ENCODE measurements around the gene MGMT. TPM values are rescaled to one million over a fixed set of nuclear protein-coding genes. Genes with fewer than 3 reads are reported as not detected.

MGMT gene
- total RNA-seq, 1 donor from 2014 or later, result 13.6 TPM

DNA sequence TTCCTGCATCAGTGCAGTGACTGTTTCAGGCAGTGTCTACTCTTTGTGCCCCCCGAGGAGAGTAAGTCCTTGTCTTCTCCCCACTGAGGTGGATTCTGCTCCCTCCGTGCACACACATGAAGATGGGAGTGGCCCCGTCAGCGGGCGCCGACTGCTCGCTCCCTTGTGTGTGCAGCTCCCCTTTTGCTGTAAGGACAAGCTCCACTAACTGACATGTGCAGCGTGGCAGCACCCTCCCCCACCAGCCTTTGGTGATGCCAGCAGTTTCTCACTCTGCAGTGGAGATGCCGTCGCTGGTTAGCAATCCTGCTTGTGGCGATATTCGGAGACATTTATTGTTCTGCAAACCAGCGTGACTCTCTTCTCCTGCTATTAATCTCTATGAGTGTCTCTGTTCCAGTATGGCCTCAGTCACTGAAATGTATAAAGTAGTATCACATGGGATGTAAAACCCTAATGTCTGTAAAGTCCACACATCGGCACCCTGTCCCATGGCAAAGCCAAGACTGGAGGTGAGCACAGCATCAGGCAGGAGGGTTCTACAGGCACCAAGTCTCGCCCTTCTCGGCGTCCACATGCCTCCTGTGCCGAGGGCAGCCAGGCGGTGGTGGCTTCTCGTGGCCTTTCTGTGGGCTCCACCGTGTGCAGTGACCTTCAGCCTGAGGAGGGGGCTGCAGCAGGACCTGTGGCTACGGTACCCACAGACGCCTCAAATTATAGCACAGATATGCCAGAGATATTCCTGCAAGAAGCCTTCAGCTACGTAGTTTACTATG is 294.3 kb downstream of the MGMT start:
- no peak overlapping the region for H3K27ac Mint-ChIP-seq
- H3K27me3 Mint-ChIP-seq, result peaks cover 77% of the 10 kb centered on the region
- no peaks in the 10 kb centered on the region for H3K9me3 Mint-ChIP-seq (ENCODE audit: low read depth)
- peaks cover 18% of the 10 kb centered on the region for H3K4me1 Mint-ChIP-seq (ENCODE audit: low read depth)
- H3K4me3 Mint-ChIP-seq (ENCODE audit: low read depth), result no peak overlapping the region
- H3K36me3 Mint-ChIP-seq (ENCODE audit: insufficient read depth), result no peaks in the 10 kb centered on the region
- TF ChIP-seq, protein P1, sequence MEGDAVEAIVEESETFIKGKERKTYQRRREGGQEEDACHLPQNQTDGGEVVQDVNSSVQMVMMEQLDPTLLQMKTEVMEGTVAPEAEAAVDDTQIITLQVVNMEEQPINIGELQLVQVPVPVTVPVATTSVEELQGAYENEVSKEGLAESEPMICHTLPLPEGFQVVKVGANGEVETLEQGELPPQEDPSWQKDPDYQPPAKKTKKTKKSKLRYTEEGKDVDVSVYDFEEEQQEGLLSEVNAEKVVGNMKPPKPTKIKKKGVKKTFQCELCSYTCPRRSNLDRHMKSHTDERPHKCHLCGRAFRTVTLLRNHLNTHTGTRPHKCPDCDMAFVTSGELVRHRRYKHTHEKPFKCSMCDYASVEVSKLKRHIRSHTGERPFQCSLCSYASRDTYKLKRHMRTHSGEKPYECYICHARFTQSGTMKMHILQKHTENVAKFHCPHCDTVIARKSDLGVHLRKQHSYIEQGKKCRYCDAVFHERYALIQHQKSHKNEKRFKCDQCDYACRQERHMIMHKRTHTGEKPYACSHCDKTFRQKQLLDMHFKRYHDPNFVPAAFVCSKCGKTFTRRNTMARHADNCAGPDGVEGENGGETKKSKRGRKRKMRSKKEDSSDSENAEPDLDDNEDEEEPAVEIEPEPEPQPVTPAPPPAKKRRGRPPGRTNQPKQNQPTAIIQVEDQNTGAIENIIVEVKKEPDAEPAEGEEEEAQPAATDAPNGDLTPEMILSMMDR (IDR thresholded peaks at IDR 0.05; ENCODE audit: unreplicated experiment), result no peak
- DNase-seq (ENCODE audit: low spot score, unreplicated experiment), result peak; percentile 5

DNA sequence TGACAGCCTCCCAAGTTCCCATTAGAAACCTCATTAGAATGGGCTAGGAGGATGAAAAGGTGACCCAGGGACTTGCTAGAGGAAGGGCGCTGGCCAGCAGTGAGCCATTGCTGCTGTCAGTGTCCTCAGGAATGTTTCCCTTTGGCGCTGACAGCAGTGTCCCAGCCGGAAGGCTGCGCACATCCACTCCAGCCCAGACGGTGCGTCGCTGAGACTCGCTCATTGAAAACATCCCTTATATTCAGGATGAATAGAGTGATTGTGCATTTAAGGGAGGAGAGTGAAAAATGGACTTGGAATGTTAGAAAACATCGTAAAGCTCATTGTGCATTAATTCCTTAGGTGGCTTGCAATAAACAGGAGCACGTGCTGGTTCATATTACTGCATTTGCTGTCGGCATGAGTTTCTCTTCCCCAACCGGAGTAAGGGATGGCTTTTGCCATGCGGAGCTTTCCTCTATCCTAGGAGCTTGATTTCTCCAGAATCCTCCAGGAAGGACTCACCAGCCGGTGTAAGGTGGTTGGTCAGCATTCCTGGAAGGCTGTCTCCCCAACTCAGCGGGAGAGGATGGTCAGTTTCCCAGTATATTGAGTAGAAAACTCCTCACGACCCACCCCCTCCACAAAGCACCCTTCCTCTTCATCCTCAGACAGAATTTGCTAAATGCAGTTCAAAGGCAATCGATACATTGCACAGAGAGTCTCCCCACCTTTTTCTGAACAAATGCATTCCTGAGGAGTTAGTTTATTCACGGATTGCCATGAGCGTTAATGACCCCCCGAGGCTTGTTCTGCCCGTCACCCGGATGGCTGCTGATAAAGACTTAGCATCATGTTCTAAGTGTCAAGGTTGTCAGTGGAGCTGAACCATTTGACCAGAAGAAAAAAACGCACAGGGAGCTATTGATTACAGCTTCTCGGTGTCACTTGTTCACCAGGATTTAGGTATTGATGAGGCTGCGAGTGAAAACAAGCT is 295.2 kb downstream of the MGMT start:
- TF ChIP-seq, protein P1 (IDR thresholded peaks at IDR 0.05; ENCODE audit: unreplicated experiment), result no peak
- Mint-ChIP-seq H3K27me3 (peaks cover 79% of the 10 kb centered on the region), H3K36me3 (ENCODE audit: insufficient read depth) (no peaks in the 10 kb centered on the region), H3K9me3 (ENCODE audit: low read depth) (no peaks in the 10 kb centered on the region), H3K27ac (no peak overlapping the region), H3K4me3 (ENCODE audit: low read depth) (no peak overlapping the region), H3K4me1 (ENCODE audit: low read depth) (peaks cover 16% of the 10 kb centered on the region)
- peak; percentile 8 for DNase-seq (ENCODE audit: low spot score, unreplicated experiment)

DNA sequence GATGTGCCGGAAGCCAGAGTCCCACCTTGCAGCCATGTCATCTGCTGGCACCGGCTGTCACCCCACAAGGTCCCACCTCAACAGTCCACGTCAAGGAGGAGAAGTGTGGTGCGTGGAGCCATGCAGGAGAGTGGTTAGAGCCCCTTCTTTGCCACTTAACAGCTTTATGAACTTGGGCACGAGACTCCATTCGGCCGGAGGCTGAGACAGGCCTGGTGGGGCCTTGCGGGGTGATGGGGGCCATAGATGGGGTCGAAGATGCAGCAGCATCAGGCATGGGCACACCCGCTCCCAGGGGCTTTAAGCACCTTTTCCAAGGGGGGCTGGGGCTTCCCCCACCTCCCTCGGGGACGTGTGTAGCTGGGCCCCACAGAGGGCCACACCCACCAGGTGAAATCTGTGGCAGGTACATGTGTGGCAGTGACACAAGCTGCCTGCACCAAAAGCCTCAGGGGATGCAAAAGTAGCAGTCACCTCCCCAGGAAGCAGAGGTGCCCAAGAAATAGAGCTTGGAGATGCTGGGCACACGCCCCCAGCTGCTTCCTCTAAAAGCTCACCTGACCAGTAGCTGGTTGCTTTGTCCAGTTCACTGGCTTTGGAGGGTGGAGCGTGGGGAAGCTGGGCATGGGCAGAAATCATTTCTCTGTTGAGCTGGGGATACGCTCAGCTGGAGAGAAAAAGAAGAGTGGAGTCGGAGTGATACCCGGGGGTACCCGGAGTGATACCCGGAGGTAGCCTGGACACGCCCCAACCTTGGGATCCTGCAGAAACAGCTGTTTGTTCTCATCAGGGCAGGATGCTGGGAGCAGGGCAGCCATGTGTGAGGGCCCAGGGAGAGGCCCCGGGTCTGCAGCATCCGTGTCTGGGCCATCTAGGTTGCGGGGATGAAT is 297.2 kb downstream of the MGMT start:
- DNase-seq (ENCODE audit: low spot score, unreplicated experiment), result peak; percentile 7
- Mint-ChIP-seq H3K9me3 (ENCODE audit: low read depth) (no peaks in the 10 kb centered on the region), H3K4me1 (ENCODE audit: low read depth) (peaks cover 11% of the 10 kb centered on the region), H3K27ac (no peak overlapping the region), H3K36me3 (ENCODE audit: insufficient read depth) (no peaks in the 10 kb centered on the region), H3K4me3 (ENCODE audit: low read depth) (no peak overlapping the region), H3K27me3 (peaks cover 62% of the 10 kb centered on the region)
- TF ChIP-seq, protein P1 (IDR thresholded peaks at IDR 0.05; ENCODE audit: unreplicated experiment), result no peak

DNA sequence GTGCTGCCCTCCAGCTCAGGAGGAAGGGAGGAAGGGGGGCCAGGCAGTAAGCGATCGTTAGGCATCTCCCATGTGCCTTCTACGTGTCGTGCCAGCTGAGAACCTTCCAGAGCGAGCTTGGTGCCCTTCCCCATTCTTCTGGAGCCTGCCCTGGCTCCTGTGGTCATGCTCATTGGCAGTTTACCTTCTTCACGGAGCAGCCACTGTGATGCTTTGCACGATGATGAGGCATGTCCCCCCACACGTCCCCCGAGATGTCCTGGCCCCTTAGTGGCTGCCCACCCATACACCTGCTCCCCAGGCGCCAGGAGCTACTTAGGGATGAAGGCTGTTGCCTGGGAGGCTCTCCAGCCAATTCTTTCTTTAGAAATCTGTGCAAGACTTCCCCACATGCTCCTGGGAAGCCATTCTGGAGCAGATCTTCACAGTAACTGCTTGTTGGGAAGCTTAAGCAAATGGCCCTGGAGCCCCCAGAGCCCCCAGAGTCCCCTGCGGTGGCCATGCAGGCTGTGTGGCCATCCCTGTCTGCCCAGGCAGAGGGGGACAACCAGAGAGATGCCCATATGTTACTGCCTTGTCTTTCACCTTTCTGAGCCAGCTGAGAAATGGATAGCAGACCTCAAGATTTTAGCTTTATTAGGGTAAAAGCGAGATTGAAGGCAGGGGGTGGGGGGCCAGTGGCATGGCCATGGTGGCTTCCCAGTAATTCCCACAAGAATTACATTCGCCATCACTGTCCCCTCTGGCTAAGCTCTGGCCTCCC is 298.0 kb downstream of the MGMT start:
- H3K4me1 Mint-ChIP-seq (ENCODE audit: low read depth), result peaks cover 11% of the 10 kb centered on the region
- DNase-seq (ENCODE audit: low spot score, unreplicated experiment), result peak; percentile 6
- TF ChIP-seq, protein P1 (IDR thresholded peaks at IDR 0.05; ENCODE audit: unreplicated experiment), result no peak
- H3K27ac Mint-ChIP-seq, result no peak overlapping the region
- H3K4me3 Mint-ChIP-seq (ENCODE audit: low read depth), result no peak overlapping the region
- no peaks in the 10 kb centered on the region for H3K9me3 Mint-ChIP-seq (ENCODE audit: low read depth)
- peaks cover 2% of the 10 kb centered on the region for H3K36me3 Mint-ChIP-seq (ENCODE audit: insufficient read depth)
- peaks cover 70% of the 10 kb centered on the region for H3K27me3 Mint-ChIP-seq

All from progenitor cell of endocrine pancreas (in vitro differentiated cells).